Lower leg skin (tissue), 3 donors: Measurements from ENCODE around the gene ERICH2.

Experiments used
- POLR2A ChIP-seq, 2 donors: fragments of 450-650 bp; IDR thresholded peaks; one replicate each; pipeline ENCODE4 v1.6.1; 2016 to 2017; ENCODE audit warnings: antibody characterized with exemption in 2 of 2, mild to moderate bottlenecking in 1 of 2, moderate library complexity in 1 of 2
- TF ChIP-seq, protein P1 (sequence below), 3 donors: fragments of 450-650 bp; IDR thresholded peaks; one replicate each; pipeline ENCODE4 v1.5.1; 2016; ENCODE audit warnings: antibody characterized with exemption in 3 of 3, mild to moderate bottlenecking in 3 of 3, moderate library complexity in 2 of 3

DNA sequence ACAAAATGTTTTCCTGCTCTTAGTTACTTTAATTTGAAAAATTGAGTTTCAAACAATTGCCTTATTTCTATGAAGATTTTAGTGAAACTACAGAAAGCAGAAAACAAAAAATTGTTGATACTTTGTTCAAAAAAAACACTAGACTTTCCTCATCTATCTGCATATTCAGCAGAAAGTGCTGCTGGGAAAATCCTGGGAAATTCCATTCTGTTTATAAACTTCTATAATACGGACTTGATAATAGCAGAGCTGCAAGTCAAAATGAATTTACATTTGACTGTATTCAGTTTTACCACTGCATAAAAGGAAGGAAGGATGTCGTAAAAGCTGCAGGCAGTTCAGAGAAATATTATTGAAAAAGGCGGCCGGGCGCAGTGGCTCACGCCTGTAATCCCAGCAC lies 24.9 kb upstream of the ERICH2 start:
- TF ChIP-seq, protein P1, sequence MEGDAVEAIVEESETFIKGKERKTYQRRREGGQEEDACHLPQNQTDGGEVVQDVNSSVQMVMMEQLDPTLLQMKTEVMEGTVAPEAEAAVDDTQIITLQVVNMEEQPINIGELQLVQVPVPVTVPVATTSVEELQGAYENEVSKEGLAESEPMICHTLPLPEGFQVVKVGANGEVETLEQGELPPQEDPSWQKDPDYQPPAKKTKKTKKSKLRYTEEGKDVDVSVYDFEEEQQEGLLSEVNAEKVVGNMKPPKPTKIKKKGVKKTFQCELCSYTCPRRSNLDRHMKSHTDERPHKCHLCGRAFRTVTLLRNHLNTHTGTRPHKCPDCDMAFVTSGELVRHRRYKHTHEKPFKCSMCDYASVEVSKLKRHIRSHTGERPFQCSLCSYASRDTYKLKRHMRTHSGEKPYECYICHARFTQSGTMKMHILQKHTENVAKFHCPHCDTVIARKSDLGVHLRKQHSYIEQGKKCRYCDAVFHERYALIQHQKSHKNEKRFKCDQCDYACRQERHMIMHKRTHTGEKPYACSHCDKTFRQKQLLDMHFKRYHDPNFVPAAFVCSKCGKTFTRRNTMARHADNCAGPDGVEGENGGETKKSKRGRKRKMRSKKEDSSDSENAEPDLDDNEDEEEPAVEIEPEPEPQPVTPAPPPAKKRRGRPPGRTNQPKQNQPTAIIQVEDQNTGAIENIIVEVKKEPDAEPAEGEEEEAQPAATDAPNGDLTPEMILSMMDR (IDR thresholded peaks at IDR 0.05): no peak
- no peak for TF ChIP-seq POLR2A (IDR thresholded peaks at IDR 0.05)
